ENCODE data around the gene ARMH3.

GRCh38 chr10:102017295-102017694 is 38.7 kb downstream of the ARMH3 start:
- TF ChIP-seq YY1 (IDR thresholded peaks at IDR 0.05; ENCODE audit: insufficient read depth, insufficient read length) (no peak), SUZ12 (IDR thresholded peaks at IDR 0.05; ENCODE audit: extremely low read depth, insufficient read depth, insufficient read length) (no peak), ZNF274 (IDR thresholded peaks at IDR 0.05; ENCODE audit: low read depth, low read length) (no peak)
